Suprapubic skin (tissue), 4 donors: ENCODE data around the gene CSTPP1.

ENCODE experiments used
- EP300 ChIP-seq: sonication (generic); formaldehyde crosslinking; IDR thresholded peaks from one replicate; pipeline ENCODE4 v1.6.1; 2017; ENCODE audit warnings: antibody characterized with exemption
- POLR2A ChIP-seq, 2 donors: fragments of 450-650 bp; IDR thresholded peaks; one replicate each; pipeline ENCODE4 v1.6.1; 2017; ENCODE audit warnings: antibody characterized with exemption in 2 of 2, mild to moderate bottlenecking in 2 of 2, moderate library complexity in 2 of 2
- POLR2AphosphoS5 ChIP-seq, 3 donors: sonication (generic); formaldehyde crosslinking; IDR thresholded peaks; one replicate each; pipeline ENCODE4 v1.6.1; 2017; ENCODE audit warnings: antibody characterized with exemption in 3 of 3
- TF ChIP-seq, protein P1 (sequence below), 2 donors: fragments of 200-600 bp in 1 of 2; fragments of 450-650 bp in 1 of 2; sonication (generic) in 1 of 2; IDR thresholded peaks; one replicate each; pipeline ENCODE4 v1.5.1; 2016 to 2019; ENCODE audit warnings: antibody characterized with exemption in 2 of 2, mild to moderate bottlenecking in 1 of 2, moderate library complexity in 1 of 2

DNA sequence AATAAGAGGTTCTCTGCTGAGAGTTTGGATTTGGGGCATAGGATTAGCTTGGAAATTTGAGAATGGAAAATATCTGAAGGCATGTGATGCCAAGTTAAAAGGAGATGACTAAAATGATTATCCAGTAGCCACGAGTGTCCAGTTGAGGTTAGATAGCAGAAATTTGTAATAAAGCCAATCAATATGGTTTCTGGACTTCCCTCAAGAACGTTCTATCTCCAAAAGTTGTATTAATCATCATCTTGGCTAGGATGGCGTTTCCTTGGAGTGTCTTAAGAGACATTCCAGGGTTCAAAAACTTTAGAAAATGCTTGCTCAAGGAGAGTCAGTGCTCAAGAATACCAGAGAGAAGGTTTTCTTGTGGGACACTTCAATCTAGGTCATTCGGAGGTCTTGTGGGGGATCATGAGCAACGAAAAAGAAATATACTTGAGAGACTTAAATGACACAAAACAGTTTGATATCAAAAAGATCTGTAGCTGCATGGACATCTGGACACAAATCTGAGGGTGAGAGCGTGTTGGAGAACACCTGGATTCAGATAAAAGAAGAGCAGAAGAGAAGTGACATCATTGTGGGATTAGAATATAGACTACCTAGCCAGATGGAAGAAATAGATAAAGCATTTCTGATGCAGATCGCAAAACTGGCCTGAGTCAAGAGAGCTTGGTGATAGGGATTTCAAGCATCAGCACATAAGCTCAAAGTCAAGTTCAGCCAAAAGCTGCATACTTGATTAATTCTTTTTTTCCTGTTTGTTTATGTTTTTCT is 142.4 kb downstream of the CSTPP1 start:
- TF ChIP-seq, protein P1, sequence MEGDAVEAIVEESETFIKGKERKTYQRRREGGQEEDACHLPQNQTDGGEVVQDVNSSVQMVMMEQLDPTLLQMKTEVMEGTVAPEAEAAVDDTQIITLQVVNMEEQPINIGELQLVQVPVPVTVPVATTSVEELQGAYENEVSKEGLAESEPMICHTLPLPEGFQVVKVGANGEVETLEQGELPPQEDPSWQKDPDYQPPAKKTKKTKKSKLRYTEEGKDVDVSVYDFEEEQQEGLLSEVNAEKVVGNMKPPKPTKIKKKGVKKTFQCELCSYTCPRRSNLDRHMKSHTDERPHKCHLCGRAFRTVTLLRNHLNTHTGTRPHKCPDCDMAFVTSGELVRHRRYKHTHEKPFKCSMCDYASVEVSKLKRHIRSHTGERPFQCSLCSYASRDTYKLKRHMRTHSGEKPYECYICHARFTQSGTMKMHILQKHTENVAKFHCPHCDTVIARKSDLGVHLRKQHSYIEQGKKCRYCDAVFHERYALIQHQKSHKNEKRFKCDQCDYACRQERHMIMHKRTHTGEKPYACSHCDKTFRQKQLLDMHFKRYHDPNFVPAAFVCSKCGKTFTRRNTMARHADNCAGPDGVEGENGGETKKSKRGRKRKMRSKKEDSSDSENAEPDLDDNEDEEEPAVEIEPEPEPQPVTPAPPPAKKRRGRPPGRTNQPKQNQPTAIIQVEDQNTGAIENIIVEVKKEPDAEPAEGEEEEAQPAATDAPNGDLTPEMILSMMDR (IDR thresholded peaks at IDR 0.05): no peak
- TF ChIP-seq POLR2AphosphoS5 (IDR thresholded peaks at IDR 0.05) (no peak), POLR2A (IDR thresholded peaks at IDR 0.05) (no peak), EP300 (no peak)
